GM19043 (cell line): ENCODE data around the gene RASAL1.

Source experiments
- ATAC-seq: cut with Tn5 transposase; IDR thresholded peaks from one replicate; pipeline ENCODE4 v1.9.1; 2021; ENCODE audit warnings: low read depth; ENCODE audit not compliant: unreplicated experiment

The RASAL1 gene

GRCh38 chr12:113162102-113163029, 26.8 kb upstream of the RASAL1 start:
- ATAC-seq, result no peak

- no peak for ATAC-seq
Measured at GRCh38 chr12:113161415-113162016, 26.0 kb upstream of the RASAL1 start.

GRCh38 chr12:113159937-113160336, 24.4 kb upstream of the RASAL1 start:
- no peak for ATAC-seq

- ATAC-seq, result no peak
Measured at GRCh38 chr12:113158439-113159203, 23.1 kb upstream of the RASAL1 start.

GRCh38 chr12:113157218-113157859, 21.8 kb upstream of the RASAL1 start:
- ATAC-seq, result no peak

GRCh38 chr12:113155646-113156045, 20.1 kb upstream of the RASAL1 start:
- no peak for ATAC-seq

GRCh38 chr12:113155060-113155459, 19.5 kb upstream of the RASAL1 start:
- ATAC-seq, result no peak

- no peak for ATAC-seq
Measured at GRCh38 chr12:113154351-113154973, 18.9 kb upstream of the RASAL1 start.

- ATAC-seq, result no peak
Measured at GRCh38 chr12:113152835-113153814, 17.6 kb upstream of the RASAL1 start.

GRCh38 chr12:113152196-113152834, 16.8 kb upstream of the RASAL1 start:
- no peak for ATAC-seq

- no peak for ATAC-seq
Measured at GRCh38 chr12:113151655-113152054, 16.1 kb upstream of the RASAL1 start.

- no peak for ATAC-seq
Measured at GRCh38 chr12:113149361-113150150, 14.0 kb upstream of the RASAL1 start, which contains the start of gene CFAP73. Gene CFAP73, plus strand, starts transcription at chr12:113149724. Its CDS starts 134 bp downstream, at chr12:113149858.

- no peak for ATAC-seq
Measured at GRCh38 chr12:113146999-113147398, 11.4 kb upstream of the RASAL1 start.

GRCh38 chr12:113145720-113146551, 10.4 kb upstream of the RASAL1 start:
- no peak for ATAC-seq

- ATAC-seq, result no peak
Measured at GRCh38 chr12:113144806-113145205, 9.2 kb upstream of the RASAL1 start.

GRCh38 chr12:113143959-113144358, 8.4 kb upstream of the RASAL1 start:
- ATAC-seq, result no peak

GRCh38 chr12:113142886-113143332, 7.3 kb upstream of the RASAL1 start:
- ATAC-seq, result no peak
